PFSK-1 (cell line): Measurements from ENCODE around the gene LCE3D.

Experiments used
- FOXP2 ChIP-seq: optimal IDR thresholded peaks from 2 replicates; pipeline ENCODE3; 2011; ENCODE audit warnings: borderline replicate concordance, control low read depth, inconsistent platforms; ENCODE audit not compliant: insufficient read depth; ENCODE audit errors: extremely low read length, extremely low read depth
- POLR2AphosphoS5 ChIP-seq: IDR thresholded peaks from 2 replicates; pipeline ENCODE4 v1.6.1; 2012; ENCODE audit warnings: low read depth, mild to moderate bottlenecking, control low read depth, low read length, moderate library complexity
- SIN3A ChIP-seq: IDR thresholded peaks from 2 replicates; pipeline ENCODE4 v1.6.1; 2012; ENCODE audit warnings: mild to moderate bottlenecking, low read length, moderate library complexity, borderline replicate concordance; ENCODE audit not compliant: insufficient read depth
- TAF1 ChIP-seq: IDR thresholded peaks from 2 replicates; pipeline ENCODE4 v1.6.1; 2012; ENCODE audit warnings: low read length, control low read depth, borderline replicate concordance; ENCODE audit not compliant: insufficient read depth
- TF ChIP-seq, protein P1 (sequence below), 2 experiments: IDR thresholded peaks; 2 replicates each; pipeline versions ENCODE4 v1.6.1 to v1.8.0; 2011 to 2012; ENCODE audit warnings: low read depth in 2 of 2, low read length in 2 of 2, control low read depth in 1 of 2, inconsistent platforms in 1 of 2, mild to moderate bottlenecking in 1 of 2, moderate library complexity in 1 of 2; ENCODE audit not compliant: insufficient read depth in 1 of 2

The LCE3D gene

DNA sequence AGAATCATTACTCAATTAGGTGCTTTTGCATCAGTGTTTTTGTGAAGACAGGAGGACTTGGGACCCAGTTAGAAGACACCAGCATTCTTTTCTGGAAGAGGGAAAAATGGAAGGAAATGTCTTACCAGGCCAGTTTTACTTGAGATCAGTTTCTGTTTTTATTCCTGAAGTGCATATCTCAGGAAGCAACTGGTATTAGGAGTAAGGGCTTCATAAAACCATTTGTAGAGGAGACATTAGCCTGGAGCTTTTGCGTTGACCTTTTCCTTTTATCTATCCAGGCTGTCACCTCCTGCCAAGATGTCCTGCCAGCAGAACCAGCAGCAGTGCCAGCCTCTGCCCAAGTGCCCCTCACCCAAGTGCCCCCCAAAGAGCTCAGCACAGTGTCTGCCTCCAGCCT is 33.2 kb upstream of the LCE3D start, which contains the start of gene LCE3B:
Gene LCE3B (plus strand): TSS at position 301 of the 400 bp plus-strand sequence. CDS start 0 bp downstream, at position 301.
- TF ChIP-seq SIN3A (no peak), FOXP2 (no peak), TAF1 (no peak)

DNA sequence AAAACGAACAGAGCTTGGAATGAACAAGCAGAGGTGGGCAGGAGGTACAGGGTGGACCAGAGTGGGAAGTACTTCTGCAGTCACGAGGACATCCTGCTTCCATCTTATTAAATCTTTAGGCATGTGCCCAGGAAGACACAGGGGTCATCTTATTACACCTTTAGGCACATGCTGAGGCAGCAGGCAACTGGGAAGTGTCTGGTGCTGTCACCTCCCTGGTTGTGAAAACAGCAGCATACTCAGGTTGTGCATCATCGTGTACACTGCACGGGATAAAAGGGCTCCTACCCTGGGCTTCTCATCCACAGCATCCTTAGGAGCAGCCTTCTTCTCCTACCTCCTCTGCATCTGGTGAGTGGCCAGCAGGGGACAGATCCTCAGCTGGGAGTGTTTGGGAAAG is 19.6 kb upstream of the LCE3D start, which contains the start of gene LCE3C:
Gene LCE3C (plus strand): TSS at position 301 of the 400 bp plus-strand sequence. CDS start 498 bp downstream, outside the sequence.
- TF ChIP-seq, protein P1, sequence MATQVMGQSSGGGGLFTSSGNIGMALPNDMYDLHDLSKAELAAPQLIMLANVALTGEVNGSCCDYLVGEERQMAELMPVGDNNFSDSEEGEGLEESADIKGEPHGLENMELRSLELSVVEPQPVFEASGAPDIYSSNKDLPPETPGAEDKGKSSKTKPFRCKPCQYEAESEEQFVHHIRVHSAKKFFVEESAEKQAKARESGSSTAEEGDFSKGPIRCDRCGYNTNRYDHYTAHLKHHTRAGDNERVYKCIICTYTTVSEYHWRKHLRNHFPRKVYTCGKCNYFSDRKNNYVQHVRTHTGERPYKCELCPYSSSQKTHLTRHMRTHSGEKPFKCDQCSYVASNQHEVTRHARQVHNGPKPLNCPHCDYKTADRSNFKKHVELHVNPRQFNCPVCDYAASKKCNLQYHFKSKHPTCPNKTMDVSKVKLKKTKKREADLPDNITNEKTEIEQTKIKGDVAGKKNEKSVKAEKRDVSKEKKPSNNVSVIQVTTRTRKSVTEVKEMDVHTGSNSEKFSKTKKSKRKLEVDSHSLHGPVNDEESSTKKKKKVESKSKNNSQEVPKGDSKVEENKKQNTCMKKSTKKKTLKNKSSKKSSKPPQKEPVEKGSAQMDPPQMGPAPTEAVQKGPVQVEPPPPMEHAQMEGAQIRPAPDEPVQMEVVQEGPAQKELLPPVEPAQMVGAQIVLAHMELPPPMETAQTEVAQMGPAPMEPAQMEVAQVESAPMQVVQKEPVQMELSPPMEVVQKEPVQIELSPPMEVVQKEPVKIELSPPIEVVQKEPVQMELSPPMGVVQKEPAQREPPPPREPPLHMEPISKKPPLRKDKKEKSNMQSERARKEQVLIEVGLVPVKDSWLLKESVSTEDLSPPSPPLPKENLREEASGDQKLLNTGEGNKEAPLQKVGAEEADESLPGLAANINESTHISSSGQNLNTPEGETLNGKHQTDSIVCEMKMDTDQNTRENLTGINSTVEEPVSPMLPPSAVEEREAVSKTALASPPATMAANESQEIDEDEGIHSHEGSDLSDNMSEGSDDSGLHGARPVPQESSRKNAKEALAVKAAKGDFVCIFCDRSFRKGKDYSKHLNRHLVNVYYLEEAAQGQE (IDR thresholded peaks at IDR 0.05; ENCODE audit: insufficient read depth in 1 of 2, low read depth in 2 of 2, low read length in 2 of 2) = no peak
- TF ChIP-seq POLR2AphosphoS5 = no peak
- TF ChIP-seq FOXP2 = no peak
- TF ChIP-seq TAF1 = no peak
- no peak for TF ChIP-seq SIN3A

DNA sequence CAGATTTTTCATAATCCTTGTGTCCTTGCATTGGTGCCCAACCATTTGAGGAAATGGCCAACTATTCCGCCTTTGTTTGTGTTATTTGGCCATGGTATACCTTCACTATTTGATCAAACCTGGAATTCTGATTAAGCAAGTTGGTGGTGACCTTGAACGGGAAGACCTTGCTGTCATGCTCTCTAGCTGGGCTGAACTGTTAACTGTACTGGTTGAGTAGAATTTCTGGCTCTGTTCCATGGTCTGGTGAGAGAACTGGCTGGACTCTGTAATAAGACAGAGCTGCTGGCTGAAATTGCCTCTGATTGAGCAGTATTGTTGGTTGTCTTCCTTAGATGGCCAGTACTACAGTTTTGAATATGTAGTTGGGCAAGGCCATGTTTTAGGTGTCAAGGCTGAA is 16.7 kb upstream of the LCE3D start:
- no peak for TF ChIP-seq POLR2AphosphoS5

DNA sequence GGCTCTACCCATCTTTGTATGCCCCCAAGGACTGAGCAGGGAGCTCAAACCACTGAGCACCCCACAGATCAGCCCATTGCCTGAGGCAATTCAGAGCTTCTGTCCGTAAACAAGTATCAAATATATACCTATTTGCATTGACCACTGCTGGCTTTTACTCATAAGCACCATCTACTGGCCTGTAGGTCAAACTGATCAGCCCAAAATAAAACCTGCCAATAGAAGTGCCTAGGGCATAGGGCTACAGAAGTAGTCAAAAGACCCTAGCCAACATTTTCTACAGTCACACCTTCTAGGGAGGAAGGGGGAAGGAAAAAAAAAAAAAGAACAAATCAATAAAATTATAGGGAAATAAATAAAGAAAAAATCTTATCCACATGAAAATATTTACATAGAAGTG is 5.3 kb upstream of the LCE3D start:
- no peak for TF ChIP-seq SIN3A
- no peak for TF ChIP-seq TAF1
- TF ChIP-seq, protein P1 (IDR thresholded peaks at IDR 0.05; ENCODE audit: insufficient read depth in 1 of 2, low read depth in 2 of 2, low read length in 2 of 2) = no peak
- no peak for TF ChIP-seq FOXP2
- TF ChIP-seq POLR2AphosphoS5 = no peak

DNA sequence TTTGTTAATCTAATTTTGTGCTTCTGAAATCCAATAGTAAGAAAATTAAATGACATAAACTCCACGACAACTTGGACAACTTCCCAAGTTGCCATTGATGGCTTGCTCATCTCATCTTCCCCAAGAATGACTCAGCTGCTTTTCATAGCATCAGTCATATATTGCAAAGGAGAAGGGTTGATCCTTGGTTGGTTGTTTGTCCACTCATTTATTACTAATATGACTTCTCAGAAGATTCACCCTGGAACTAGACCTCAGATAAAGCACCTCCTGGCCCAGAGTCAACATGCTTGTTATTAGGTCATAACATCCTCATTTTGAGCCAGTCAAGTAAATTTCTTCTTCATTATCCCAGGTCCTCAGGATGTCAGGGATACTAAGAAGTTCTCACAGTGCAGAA is 2.3 kb upstream of the LCE3D start:
- TF ChIP-seq TAF1 = no peak
- no peak for TF ChIP-seq POLR2AphosphoS5
- TF ChIP-seq SIN3A = no peak
- TF ChIP-seq FOXP2 = no peak
- TF ChIP-seq, protein P1 (IDR thresholded peaks at IDR 0.05; ENCODE audit: insufficient read depth in 1 of 2, low read depth in 2 of 2, low read length in 2 of 2) = no peak

DNA sequence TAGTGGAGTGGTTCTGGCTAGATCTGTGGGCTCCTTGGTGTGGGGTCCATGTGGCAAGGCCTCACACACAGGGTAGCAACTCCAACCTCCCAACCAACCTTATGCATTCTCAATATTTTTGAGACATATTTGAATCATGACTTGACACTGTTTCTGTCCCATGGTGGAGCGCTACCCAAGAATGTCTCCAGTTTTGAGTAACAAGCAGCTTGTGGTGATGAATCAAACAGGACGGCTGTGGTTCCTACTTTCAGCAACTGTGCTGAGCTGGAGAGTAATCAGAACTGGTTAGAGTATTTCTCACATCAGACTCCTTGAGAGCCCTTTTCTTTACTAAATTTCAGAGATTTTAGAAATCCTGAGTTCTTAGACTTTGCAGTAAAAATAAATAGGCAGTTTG is 3.1 kb downstream of the LCE3D start:
- TF ChIP-seq TAF1 = no peak
- no peak for TF ChIP-seq FOXP2
- TF ChIP-seq POLR2AphosphoS5 = no peak
- TF ChIP-seq, protein P1 (IDR thresholded peaks at IDR 0.05; ENCODE audit: insufficient read depth in 1 of 2, low read depth in 2 of 2, low read length in 2 of 2) = no peak
- no peak for TF ChIP-seq SIN3A
